Measurements from ENCODE around the gene TSPAN9. TPM values are rescaled to one million over a fixed set of nuclear protein-coding genes. Genes with fewer than 3 reads are reported as not detected.

Gene TSPAN9
- polyA plus RNA-seq, 1 donor (not counting 4 experiments of a cell fraction or from before 2014, with no cell fraction given), result 27.5 TPM

DNA sequence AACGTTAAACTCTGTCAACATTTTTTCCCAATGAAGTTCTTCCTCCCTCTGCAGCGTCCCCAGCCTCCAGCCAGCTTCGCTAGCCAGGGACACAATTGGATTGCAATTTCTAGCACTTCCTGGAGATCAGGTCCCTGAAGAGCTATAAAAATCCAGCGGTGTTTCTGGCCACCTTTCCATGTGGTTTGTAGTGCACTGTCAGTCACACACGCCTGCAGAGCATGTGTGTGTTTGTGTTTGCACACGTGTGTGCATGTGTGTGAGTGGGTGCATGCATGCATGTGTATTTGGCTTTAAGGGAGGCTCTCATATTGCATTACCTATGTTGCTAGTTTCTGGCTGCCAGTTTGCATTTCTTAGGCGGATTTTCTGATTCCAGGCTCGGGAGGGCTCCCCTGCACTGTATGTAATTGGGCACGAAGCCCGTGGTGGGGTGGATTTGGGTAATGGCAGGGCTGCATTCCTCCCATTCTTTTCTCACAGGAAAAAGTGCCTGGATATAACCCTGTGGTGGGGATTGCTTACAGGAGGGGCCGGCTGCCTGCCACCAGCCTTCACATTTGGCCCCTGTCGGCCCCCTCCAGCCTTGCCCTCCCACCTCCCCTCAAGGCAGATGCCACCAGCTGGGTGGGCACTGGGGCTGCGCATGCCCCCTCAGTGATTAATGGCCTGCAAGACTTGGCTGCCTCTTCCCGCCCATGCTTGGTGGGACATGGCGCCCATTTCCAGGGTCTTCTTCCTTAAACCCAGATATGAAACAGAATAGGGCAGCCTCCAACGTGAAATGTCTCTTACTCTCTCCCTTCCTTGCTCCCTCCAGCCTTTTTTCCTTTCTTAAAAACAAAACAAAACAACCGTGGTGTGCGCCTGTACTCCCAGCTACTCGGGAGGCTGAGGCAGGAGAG is 74.0 kb downstream of the TSPAN9 start:
- no peak overlapping the region for H3K4me2 ChIP-seq (ENCODE audit: control insufficient read depth, extremely low read depth, insufficient read depth, low read depth, low read length)
- H3K79me2 ChIP-seq (ENCODE audit: control insufficient read depth, insufficient read depth, low read length), result peaks cover 2% of the 10 kb centered on the region
- DNase-seq (ENCODE audit: low read depth, low spot score) (no peak), FAIRE-seq (no peak)
- TF ChIP-seq, protein P1, sequence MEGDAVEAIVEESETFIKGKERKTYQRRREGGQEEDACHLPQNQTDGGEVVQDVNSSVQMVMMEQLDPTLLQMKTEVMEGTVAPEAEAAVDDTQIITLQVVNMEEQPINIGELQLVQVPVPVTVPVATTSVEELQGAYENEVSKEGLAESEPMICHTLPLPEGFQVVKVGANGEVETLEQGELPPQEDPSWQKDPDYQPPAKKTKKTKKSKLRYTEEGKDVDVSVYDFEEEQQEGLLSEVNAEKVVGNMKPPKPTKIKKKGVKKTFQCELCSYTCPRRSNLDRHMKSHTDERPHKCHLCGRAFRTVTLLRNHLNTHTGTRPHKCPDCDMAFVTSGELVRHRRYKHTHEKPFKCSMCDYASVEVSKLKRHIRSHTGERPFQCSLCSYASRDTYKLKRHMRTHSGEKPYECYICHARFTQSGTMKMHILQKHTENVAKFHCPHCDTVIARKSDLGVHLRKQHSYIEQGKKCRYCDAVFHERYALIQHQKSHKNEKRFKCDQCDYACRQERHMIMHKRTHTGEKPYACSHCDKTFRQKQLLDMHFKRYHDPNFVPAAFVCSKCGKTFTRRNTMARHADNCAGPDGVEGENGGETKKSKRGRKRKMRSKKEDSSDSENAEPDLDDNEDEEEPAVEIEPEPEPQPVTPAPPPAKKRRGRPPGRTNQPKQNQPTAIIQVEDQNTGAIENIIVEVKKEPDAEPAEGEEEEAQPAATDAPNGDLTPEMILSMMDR (optimal IDR thresholded peaks at IDR 0.05 in 1 of 3, IDR thresholded peaks at IDR 0.05 in 1 of 3, conservative IDR thresholded peaks at IDR 0.05 in 1 of 3; ENCODE audit: extremely low read depth in 1 of 3, insufficient read depth in 2 of 3, low read length in 3 of 3), result no peak
- no peak for TF ChIP-seq EZH2 (IDR thresholded peaks at IDR 0.05; ENCODE audit: low read length)
- no peaks in the 10 kb centered on the region for H3K27me3 ChIP-seq (ENCODE audit: control insufficient read depth, extremely low read depth, insufficient read depth, low read length)
- no peaks in the 10 kb centered on the region for H4K20me1 ChIP-seq (ENCODE audit: control insufficient read depth, extremely low read depth, insufficient read depth, low read length)
- H3K9ac ChIP-seq (ENCODE audit: control insufficient read depth, extremely low read depth, insufficient read depth, low read length), result no peak overlapping the region
- no peak overlapping the region for H3K4me3 ChIP-seq (ENCODE audit: control insufficient read depth in 2 of 3, extremely low read depth in 1 of 3, insufficient read depth in 2 of 3, low read depth in 1 of 3, low read length in 3 of 3)
- no peaks in the 10 kb centered on the region for H3K9me1 ChIP-seq (ENCODE audit: control insufficient read depth, extremely low read depth, insufficient read depth, low read length)
- H3K27ac ChIP-seq (ENCODE audit: control insufficient read depth, insufficient read depth, low read length), result no peak overlapping the region
- H2AFZ ChIP-seq (ENCODE audit: control insufficient read depth, low read length), result no peak overlapping the region
- no peaks in the 10 kb centered on the region for H3K4me1 ChIP-seq (ENCODE audit: control insufficient read depth, extremely low read depth, insufficient read depth, low read length)
- H3K36me3 ChIP-seq (ENCODE audit: control insufficient read depth in 2 of 2, extremely low read depth in 1 of 2, insufficient read depth in 2 of 2, low read length in 2 of 2), result peaks cover 0 to 8% of the 10 kb centered on the region in 2 experiments
- no peaks in the 10 kb centered on the region for H3K9me3 ChIP-seq (ENCODE audit: control insufficient read depth, low read depth, low read length)
- dilution Hi-C loops (cut with MboI; ENCODE audit: extremely low pct_ligation_motif_present, low sequenced_read_pairs), result no loop called here

DNA sequence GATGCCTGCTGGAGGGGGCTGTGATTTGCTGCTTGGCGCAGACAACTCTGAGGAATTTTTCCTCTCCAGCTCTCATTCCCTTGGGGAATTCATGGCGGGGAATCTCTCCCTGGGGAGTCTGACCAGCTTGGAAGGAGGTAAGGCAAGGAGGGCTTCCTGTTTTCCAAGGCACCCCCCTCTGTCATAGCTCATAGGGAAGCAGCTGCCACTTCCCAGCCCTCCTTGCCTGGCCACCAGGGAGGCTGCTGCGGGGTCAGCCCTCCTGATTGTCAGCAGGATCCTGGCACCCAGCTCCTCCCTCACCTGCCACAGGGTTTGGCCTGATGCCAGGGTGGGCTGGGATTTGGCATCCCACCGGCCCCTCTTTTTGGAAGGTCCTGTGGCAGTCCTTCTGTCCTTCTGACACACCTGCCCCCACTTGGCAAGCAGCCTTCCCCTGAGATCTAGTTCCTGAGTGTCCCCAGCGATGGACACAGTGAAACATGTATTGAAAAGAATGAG is 74.9 kb downstream of the TSPAN9 start:
- dilution Hi-C loops (cut with MboI; ENCODE audit: extremely low pct_ligation_motif_present, low sequenced_read_pairs), result no loop called here
- Histone ChIP-seq H3K4me1 (ENCODE audit: control insufficient read depth, extremely low read depth, insufficient read depth, low read length) (no peaks in the 10 kb centered on the region), H3K79me2 (ENCODE audit: control insufficient read depth, insufficient read depth, low read length) (peaks cover 2% of the 10 kb centered on the region), H3K4me2 (ENCODE audit: control insufficient read depth, extremely low read depth, insufficient read depth, low read depth, low read length) (no peak overlapping the region), H3K9me1 (ENCODE audit: control insufficient read depth, extremely low read depth, insufficient read depth, low read length) (no peaks in the 10 kb centered on the region), H3K27me3 (ENCODE audit: control insufficient read depth, extremely low read depth, insufficient read depth, low read length) (no peaks in the 10 kb centered on the region), H2AFZ (ENCODE audit: control insufficient read depth, low read length) (no peak overlapping the region), H3K4me3 (ENCODE audit: control insufficient read depth in 2 of 3, extremely low read depth in 1 of 3, insufficient read depth in 2 of 3, low read depth in 1 of 3, low read length in 3 of 3) (no peak overlapping the region), H3K9me3 (ENCODE audit: control insufficient read depth, low read depth, low read length) (no peaks in the 10 kb centered on the region), H4K20me1 (ENCODE audit: control insufficient read depth, extremely low read depth, insufficient read depth, low read length) (no peaks in the 10 kb centered on the region), H3K9ac (ENCODE audit: control insufficient read depth, extremely low read depth, insufficient read depth, low read length) (no peak overlapping the region), H3K27ac (ENCODE audit: control insufficient read depth, insufficient read depth, low read length) (no peak overlapping the region), H3K36me3 (ENCODE audit: control insufficient read depth in 2 of 2, extremely low read depth in 1 of 2, insufficient read depth in 2 of 2, low read length in 2 of 2) (peaks cover 0 to 8% of the 10 kb centered on the region in 2 experiments)
- DNase-seq (ENCODE audit: low read depth, low spot score) (no peak), FAIRE-seq (no peak)
- no peak for TF ChIP-seq EZH2 (IDR thresholded peaks at IDR 0.05; ENCODE audit: low read length)
- TF ChIP-seq, protein P1 (optimal IDR thresholded peaks at IDR 0.05 in 1 of 3, IDR thresholded peaks at IDR 0.05 in 1 of 3, conservative IDR thresholded peaks at IDR 0.05 in 1 of 3; ENCODE audit: extremely low read depth in 1 of 3, insufficient read depth in 2 of 3, low read length in 3 of 3), result no peak
